ENCODE measurements around the gene EHD1.

EHD1 gene

GRCh38 chr11:64878494-64879243 is at the start of gene EHD1:
TSS of gene EHD1 (minus strand) at chr11:64878621. CDS start at chr11:64878464, 157 bp downstream.
- DNase-seq, result peak; percentile 98

GRCh38 chr11:64926689-64927088 is 48.3 kb upstream of the EHD1 start:
- no peak for DNase-seq

GRCh38 chr11:64925536-64926436 is 47.4 kb upstream of the EHD1 start:
- no peak for DNase-seq

GRCh38 chr11:64924910-64925284 is 46.5 kb upstream of the EHD1 start:
- DNase-seq, result peak; percentile 39

GRCh38 chr11:64923944-64924909 is 45.8 kb upstream of the EHD1 start, which contains the start of gene PPP2R5B:
TSS of gene PPP2R5B (plus strand) at chr11:64924689. CDS start at chr11:64925735, 1,046 bp downstream.
- DNase-seq, result peak; percentile 81

- no peak for DNase-seq
Measured at GRCh38 chr11:64923151-64923661, 44.8 kb upstream of the EHD1 start.

- DNase-seq, result no peak
Measured at GRCh38 chr11:64921384-64921783, 43.0 kb upstream of the EHD1 start.

GRCh38 chr11:64920124-64920523 is 41.7 kb upstream of the EHD1 start:
- no peak for DNase-seq

- no peak for DNase-seq
Measured at GRCh38 chr11:64919627-64920026, 41.2 kb upstream of the EHD1 start.

GRCh38 chr11:64918017-64918416 is 39.6 kb upstream of the EHD1 start:
- DNase-seq, result no peak

GRCh38 chr11:64917663-64917995 is 39.2 kb upstream of the EHD1 start:
- no peak for DNase-seq

GRCh38 chr11:64916775-64917662 is 38.6 kb upstream of the EHD1 start, which contains the start of gene ATG2A:
TSS of gene ATG2A (minus strand) at chr11:64917209. CDS start at chr11:64917135, 74 bp downstream.
- peak; percentile 98 for DNase-seq

GRCh38 chr11:64916040-64916774 is 37.8 kb upstream of the EHD1 start:
- DNase-seq, result peak; percentile 41

- DNase-seq, result no peak
Measured at GRCh38 chr11:64915376-64915887, 37.0 kb upstream of the EHD1 start.

GRCh38 chr11:64914123-64914522 is 35.7 kb upstream of the EHD1 start:
- no peak for DNase-seq

GRCh38 chr11:64913171-64913727 is 34.8 kb upstream of the EHD1 start:
- no peak for DNase-seq

- no peak for DNase-seq
Measured at GRCh38 chr11:64911689-64912088, 33.3 kb upstream of the EHD1 start.

GRCh38 chr11:64911142-64911541 is 32.7 kb upstream of the EHD1 start:
- no peak for DNase-seq

GRCh38 chr11:64910451-64911093 is 32.2 kb upstream of the EHD1 start:
- no peak for DNase-seq

Data from activated CD4-positive, CD25-positive, alpha-beta regulatory T cell treated with anti-CD3 and anti-CD28 coated beads, Interleukin-2, amount 50 U/mL, for 72 hours (primary cell).